Measurements from ENCODE around the gene TRAFD1. TPM values are rescaled to one million over a fixed set of nuclear protein-coding genes. Genes with fewer than 3 reads are reported as not detected.
"Not testable (repeated sequence)": the region's sequence is repeated elsewhere in the genome, so short reads cannot be mapped to it uniquely, and the experiment has no call there.

TRAFD1 gene
- polyA plus RNA-seq, 3 donors, result 8.4 to 21.7 (median 16.2) TPM

DNA sequence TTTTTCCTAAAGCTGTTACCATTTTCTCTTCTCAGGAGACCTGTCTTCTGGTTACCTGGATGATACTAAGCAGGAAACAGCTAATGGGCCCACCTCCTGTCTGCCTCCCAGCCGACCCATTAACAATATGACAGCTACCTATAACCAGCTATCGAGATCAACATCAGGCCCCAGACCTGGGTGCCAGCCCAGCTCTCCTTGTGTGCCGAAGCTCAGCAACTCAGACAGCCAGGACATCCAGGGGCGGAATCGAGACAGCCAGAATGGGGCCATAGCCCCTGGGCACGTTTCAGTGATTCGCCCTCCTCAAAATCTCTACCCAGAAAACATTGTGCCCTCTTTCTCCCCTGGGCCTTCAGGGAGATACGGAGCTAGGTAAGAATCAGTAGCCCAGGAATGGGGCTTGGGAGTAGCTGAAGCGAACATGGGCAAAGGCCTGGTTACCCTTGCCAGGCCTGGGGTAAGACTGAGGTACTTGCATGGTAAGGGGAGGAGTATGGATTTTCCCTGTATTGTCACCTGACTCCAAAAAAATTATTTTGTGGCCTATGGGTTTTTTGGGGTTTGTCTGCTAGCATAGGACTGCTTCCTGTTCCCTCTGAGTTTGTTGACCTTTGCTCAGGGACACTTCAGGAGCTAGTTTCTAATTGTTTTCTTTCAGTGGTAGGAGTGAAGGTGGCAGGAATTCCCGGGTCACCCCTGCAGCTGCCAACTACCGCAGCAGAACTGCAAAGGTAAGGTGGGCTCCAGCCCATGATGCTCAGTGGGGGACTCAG lies 26.6 kb downstream of the TRAFD1 start:
- WGBS, 3 donors, result 92 to 96% (median 93%) methylated on average over 11 of the region's 11 CpGs
- no peak overlapping the region for H3K27ac ChIP-seq (ENCODE audit: low read depth, low read length)

DNA sequence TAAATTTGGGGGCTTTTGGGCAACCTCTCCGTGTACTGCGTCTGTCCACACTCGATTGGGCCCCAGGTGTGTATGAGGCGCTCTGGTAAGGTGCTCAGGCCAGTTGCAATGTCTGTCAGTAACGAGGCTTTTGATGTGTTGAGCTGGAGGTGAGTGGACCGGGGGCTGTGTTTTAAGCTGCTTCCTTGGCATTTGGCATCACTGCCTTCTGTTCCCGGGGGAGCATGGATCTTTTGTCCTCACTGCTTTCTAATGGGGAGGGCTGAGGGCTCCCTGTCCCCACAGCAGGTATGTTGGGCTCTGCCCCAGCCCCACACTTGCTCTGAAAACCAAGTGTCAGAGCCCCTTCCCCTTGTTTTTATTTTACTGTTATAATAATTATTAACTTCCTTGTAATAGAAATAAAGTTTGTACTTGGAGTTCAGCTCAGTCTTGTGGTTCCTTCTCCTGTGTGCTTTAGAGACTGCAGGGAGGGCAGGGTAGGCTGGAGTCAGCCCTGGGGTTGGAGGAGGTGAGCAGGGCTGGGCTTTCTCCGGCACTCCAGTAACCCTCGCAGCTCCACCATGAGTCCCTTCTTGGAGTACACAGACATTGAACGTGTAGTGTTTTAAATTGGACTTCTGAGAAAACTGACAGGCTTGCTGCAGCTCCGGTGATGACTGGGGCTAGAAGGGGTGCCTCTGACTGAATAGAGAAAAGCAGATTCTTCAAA lies 28.0 kb downstream of the TRAFD1 start:
- H3K27ac ChIP-seq (ENCODE audit: low read depth, low read length), result no peak overlapping the region
- 86 to 88% (median 87%) methylated on average over 11 of the region's 11 CpGs for WGBS, 3 donors

DNA sequence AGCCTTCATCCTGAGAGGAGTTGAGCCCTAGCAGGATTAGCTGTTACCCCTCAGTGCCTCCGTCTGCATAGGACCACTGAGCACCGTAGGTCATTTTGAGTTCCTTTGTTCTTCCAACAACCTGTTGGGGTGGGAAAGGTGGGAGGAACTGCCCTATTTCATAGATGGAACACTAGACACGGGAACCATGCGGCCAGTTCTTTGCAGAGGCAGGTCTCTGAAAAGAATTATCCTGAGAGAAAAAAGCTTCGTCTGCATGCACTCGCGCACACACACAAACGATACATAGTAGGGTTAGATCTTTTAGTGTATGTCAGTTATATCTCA lies 28.5 kb downstream of the TRAFD1 start:
- WGBS, 3 donors, result 93 to 95% (median 94%) methylated on average over 8 of the region's 8 CpGs
- H3K27ac ChIP-seq (ENCODE audit: low read depth, low read length), result no peak overlapping the region

DNA sequence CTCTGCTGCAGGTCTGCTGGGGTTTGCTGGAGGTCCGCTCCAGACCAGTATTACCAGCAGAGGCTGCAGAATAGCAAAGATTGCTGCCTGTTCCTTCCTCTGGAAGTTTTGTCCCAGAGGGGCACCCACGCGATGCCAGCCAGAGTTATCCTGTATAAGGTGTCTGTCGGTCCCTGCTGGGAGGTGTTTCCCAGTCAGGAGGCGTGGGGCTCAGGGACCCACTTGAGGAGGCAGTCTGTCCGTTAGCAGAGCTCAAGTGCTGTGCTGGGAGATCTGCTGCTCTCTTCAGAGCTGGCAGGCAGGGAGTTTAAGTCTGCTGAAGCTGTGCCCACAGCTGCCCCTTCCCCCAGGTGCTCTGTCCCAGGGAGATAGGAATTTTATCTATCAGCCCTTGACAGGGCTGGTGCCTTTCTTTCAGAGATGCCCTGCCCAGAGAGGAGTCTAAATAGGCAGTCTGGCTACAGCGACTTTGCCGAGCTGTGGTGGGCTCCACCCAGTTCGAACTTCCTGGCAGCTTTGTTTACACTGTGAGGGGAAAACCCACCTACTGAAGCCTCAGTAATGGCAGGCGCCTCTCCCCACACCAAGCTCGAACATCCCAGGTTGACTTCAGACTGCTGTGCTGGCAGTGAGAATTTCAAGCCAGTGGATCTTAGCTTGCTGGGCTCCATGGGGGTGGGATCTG lies 33.2 kb downstream of the TRAFD1 start:
- WGBS, 3 donors, result 92 to 95% (median 94%) methylated on average over 11 of the region's 11 CpGs
- H3K27ac ChIP-seq (ENCODE audit: low read depth, low read length), result not testable (repeated sequence)

DNA sequence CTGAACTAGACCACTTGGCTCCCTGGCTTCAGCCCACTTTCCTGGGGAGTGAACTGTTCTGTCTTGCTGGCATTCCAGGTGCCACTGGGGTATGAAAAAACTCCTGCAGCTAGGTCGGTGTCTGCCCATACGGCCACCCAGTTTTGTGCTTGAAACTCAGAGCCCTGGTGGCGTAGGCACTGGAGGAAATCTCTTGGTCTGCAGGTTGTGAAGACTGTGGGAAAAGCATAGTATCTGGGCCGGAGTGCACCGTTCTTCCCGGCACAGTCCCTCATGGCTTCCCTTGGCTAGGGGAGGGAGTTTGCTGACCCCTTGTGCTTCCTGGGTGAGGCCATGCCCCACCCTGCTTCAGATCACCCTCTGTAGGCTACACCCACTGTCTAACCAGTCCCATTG lies 33.8 kb downstream of the TRAFD1 start:
- WGBS, 3 donors, result 98 to 99% (median 99%) methylated on average over 6 of the region's 6 CpGs
- H3K27ac ChIP-seq (ENCODE audit: low read depth, low read length), result no peak overlapping the region

- 87 to 99% (median 97%) methylated on average over 6 of the region's 6 CpGs for WGBS, 3 donors
- H3K27ac ChIP-seq (ENCODE audit: low read depth, low read length), result no peak overlapping the region
These were observed 35.3 kb downstream of the TRAFD1 start for GRCh38 chr12:112160611-112161010.

GRCh38 chr12:112161711-112162110 lies 36.4 kb downstream of the TRAFD1 start:
- WGBS, 3 donors, result 86 to 92% (median 92%) methylated on average over 9 of the region's 9 CpGs
- H3K27ac ChIP-seq (ENCODE audit: low read depth, low read length), result no peak overlapping the region

GRCh38 chr12:112162241-112162790 lies 37.0 kb downstream of the TRAFD1 start:
- H3K27ac ChIP-seq (ENCODE audit: low read depth, low read length), result no peak overlapping the region
- WGBS, 3 donors, result 95 to 97% (median 96%) methylated on average over 12 of the region's 12 CpGs

DNA sequence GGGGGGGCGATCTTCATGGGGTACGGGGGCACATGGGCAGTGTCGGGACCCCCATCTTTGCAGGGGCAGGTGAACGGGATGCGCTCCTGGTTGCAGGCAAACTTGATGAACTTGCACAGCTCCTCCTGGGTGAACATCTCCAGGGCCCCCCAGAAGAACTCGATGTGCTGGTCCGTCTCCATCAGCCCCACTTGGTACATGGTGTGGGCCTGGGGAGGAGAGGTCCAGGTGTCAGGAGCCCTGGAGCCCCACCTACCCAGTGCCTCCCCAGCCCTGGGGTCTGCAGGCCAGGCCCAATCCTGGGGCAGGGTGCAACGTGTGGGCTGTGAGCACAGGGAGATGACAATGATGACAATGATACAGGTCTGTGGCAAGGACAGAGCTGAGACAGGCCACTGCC lies 37.7 kb downstream of the TRAFD1 start:
- 93 to 96% (median 96%) methylated on average over 8 of the region's 8 CpGs for WGBS, 3 donors
- no peak overlapping the region for H3K27ac ChIP-seq (ENCODE audit: low read depth, low read length)

DNA sequence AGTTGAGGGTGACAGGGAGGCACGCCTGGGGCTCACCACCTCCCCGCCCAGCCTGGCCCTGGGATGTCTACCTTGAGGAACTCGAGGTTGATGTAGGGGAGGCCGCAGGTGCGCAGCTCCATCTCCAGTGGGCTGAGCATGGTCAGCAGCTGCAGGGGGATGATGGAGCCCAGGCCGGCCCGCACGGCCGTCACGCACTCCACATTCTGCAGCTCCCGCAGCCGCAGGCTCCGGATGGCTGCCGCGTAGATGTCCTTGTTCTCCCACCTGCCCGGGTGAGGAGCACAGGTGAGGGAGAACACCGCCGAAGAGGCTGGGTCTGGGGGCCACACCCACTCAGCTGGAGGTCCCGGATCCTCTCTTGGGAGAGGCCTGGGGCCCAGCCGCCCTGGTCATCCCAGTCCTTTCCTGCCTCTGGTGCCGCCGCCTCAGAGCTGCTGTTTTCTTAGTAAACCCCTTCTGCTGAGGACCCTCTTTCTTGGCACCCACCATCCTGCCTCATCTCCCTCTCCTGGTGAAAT lies 38.2 kb downstream of the TRAFD1 start:
- no peak overlapping the region for H3K27ac ChIP-seq (ENCODE audit: low read depth, low read length)
- 94 to 97% (median 95%) methylated on average over 22 of the region's 22 CpGs for WGBS, 3 donors

- no peak overlapping the region for H3K27ac ChIP-seq (ENCODE audit: low read depth, low read length)
- WGBS, 3 donors, result 91 to 93% (median 92%) methylated on average over 26 of the region's 26 CpGs
These were observed 38.8 kb downstream of the TRAFD1 start for GRCh38 chr12:112164011-112164660.

DNA sequence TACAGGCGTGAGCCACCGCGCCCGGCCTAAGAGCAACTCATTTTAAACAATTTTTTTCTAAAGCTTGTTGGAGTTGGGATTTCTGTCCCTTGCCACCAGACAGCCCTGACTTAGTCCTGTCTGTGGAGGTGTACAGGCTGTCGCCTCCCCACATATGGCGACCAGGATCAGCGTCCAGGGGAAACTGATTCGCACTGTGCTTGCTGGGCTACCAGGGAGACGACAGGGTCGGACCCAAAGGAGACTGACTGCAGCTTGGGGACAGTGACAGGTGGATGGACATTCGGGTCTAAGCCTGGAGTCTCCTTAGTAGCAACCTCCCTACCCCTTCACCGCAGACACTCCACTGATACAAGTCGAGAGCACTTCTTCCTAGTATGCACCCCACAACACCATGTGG lies 40.3 kb downstream of the TRAFD1 start:
- WGBS, 3 donors, result 96 to 98% (median 97%) methylated on average over 13 of the region's 13 CpGs
- no peak overlapping the region for H3K27ac ChIP-seq (ENCODE audit: low read depth, low read length)

DNA sequence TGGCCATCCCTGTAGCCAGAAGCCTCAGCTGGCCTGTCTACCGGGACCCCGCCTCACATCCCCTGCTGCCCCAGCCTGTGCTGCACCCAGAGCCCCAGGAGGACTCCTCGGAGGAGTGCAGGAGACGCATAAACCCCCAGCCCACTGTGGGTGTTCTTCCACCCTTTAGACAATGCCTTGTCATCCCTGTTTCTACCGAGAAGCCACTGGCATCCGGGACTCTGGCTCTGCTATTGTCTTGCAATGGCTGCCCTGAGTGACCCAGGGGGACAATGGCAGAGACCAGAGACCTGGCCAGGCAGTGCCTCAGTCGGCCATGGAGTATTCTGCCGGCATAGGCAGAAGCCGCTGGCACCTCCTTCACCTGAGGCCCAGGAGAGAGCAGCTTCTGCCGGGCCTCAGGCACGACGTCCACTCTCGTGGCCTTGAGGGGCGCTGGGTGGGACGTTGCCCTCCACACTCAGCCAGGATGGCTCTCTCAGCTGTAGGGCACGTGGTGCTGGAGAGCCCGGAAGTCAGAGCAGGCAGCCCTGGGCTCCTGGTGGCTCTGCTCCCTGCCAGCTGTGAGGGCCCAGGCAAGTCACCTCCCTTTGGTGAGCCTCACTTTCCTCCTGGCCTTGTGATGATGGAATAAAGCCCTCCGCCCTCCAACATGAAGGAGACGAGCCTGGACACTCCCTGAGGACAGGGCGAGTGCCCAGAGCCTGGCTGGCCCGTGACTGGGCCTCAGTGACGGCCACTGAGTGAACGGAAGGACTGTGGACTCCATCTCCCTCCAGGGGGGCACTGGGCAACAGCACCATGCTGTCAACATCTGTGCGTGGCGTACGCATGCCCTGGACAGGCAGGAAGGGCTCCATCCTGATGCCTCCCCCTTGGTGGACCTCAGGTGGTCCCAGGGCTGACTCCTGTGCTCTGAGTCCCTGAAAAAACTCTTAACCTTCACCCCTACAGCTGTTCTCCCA lies 41.0 kb downstream of the TRAFD1 start:
- 94 to 96% (median 95%) methylated on average over 25 to 26 of the region's 26 CpGs for WGBS, 3 donors
- no peak overlapping the region for H3K27ac ChIP-seq (ENCODE audit: low read depth, low read length)

GRCh38 chr12:112167031-112167461 lies 41.7 kb downstream of the TRAFD1 start:
- H3K27ac ChIP-seq (ENCODE audit: low read depth, low read length), result no peak overlapping the region
- 94 to 97% (median 96%) methylated on average over 12 of the region's 12 CpGs for WGBS, 3 donors

GRCh38 chr12:112167718-112168525 lies 42.6 kb downstream of the TRAFD1 start:
- WGBS, 3 donors, result 91 to 92% (median 91%) methylated on average over 30 to 32 of the region's 32 CpGs
- H3K27ac ChIP-seq (ENCODE audit: low read depth, low read length), result no peak overlapping the region

DNA sequence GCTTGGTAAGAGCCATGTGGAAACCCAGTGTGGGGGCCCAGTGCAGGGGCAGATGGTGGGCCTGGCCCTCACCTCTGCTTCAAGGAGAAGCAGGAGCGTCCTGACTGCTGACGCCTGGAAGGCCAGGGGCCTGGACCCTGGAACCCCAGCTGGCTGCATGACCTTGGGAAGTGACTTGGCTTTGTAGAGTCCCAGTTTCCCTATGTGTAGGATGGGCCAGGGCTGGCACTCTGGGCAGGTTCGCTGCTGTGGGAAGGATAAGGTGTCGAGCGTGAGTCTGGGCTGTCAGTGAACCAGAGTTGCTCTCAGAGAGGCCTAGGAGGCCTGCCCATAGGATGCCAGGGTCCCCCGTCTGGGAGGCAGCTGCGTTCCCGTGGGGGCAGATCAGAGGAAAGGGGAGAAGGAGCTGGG lies 43.2 kb downstream of the TRAFD1 start:
- WGBS, 3 donors, result 89 to 93% (median 93%) methylated on average over 8 of the region's 8 CpGs
- no peak overlapping the region for H3K27ac ChIP-seq (ENCODE audit: low read depth, low read length)

Measured in adipose tissue (tissue), 3 donors.